Stimulated activated CD4-positive, alpha-beta T cell treated with anti-CD3 and anti-CD28 coated beads, Interleukin-1b, Interleukin-23, amount 100 ng/mL, for 48 hours (primary cell): ENCODE measurements around the gene RNASEH2C.
A peak's percentile ranks its signal among the peaks of the same experiment; 100 is the strongest.
"Not testable (repeated sequence)": the region's sequence is repeated elsewhere in the genome, so short reads cannot be mapped to it uniquely, and the experiment has no call there.

Experiments
- DNase-seq: peaks from one replicate; pipeline ENCODE4 v3.0.0-alpha.2; 2020

The RNASEH2C gene

DNA sequence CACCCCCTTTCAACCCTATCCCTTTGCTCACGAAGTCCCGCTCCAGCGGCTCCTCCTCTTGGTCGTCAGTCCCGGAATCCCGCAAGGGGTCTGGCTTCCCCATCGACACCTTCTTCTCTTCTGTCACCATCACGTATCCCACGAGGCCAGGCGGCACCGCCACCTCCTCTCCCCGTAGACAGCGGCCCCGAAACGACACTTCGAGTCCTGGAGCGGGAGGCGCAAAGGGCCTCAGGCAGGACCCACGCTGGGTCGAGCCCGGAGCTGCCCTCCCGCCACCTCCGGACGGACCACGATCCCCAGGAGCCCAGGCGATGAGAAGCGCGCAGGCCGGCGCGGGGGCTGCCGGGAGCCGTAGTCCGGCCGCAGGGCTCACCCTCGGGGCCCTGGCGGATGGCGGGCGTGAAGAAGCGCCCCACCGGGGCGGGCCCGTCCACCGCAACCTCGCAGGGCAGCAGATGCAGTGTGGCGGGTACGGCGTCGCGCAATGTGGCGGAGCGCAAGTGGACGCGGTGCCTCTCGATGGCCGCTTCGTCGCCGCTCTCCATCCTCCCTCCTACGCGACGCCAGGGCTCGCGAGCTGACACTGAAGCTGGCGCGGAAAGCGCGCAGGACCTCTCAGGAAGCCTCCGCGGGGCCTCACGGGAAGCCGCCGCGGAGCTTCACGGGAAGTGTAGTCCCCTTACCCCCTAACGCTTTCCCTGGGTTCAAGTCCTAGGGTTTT, at the start of gene RNASEH2C:
Gene RNASEH2C (minus strand): TSS at position 588 of the 724 bp plus-strand sequence. CDS start 40 bp downstream, at position 548.
- peak; percentile 81 for DNase-seq

DNA sequence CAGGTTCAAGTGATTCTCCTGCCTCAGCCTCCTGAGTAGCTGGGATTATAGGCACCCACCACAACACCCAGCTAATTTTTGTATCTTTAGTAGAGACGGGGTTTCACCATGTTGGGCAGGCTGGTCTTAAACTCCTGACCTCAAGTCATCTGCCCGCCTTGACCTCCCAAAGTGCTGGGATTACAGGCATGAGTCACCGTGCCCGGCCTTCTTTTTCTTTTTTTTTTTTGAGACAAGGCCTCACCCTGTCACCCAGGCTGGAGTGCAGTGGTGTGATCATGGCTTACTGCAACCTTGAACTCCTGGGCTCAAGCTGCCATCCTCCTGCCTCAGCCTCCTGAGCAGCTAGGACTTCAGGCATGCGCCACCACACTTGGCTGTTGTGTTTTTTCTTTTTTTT, 47.2 kb upstream of the RNASEH2C start:
- not testable (repeated sequence) for DNase-seq

DNA sequence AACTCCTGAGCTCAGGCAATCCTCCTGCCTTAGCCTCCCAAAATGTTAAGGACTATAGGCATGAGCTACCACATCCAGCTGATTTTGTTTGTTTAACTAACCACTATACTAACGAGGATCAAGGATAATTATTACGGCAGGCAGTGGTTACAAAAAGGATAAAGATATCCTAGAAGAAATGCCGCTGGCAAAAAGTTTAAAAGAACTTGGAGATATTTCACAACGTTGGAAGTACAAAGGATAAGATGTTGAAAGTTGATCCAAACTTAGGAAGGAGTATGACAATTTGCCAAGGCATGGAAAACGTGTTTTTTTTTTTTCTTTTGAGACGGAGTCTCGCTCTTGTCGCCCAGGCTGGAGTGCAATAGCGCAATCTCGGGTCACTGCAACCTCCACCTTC, 46.8 kb upstream of the RNASEH2C start:
- no peak for DNase-seq

DNA sequence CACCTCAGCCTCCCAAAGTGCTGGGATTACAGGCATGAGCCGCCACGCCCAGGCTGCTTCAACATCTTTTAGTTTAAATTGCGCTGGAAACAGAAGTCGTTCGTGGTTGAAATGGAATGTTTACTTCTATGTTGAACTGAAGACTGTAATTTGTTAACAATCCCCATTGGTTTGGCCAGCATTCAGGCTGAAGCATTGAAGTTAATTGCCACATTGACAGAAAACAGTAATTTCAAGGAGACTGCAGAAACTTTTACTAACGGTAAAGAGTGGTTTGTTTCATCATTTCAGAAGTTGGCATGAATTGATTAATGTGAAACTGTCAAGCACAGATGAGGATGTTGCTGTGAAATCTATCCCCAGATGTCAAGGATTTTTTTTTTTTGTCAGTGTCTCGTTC, 45.9 kb upstream of the RNASEH2C start:
- DNase-seq: no peak

DNA sequence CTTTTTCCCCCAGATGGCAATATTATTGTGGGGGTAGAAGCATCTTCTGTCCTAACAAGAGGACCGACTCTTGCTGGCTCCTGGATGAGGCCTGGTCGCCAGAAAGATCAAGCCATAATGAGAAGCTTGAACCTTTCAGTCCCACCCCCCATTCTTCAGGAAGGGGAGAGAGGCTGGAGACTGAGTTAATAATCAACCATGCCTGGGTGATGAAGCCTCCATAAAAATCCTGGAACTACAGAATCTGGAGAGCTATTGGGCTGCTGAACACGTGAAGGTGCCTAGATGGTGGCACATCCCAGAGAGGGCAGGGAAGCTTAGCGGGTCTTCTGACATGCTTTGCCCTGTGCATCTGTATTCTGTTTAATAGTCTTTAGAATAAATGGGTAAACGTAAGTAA, 43.8 kb upstream of the RNASEH2C start:
- DNase-seq: no peak

- not testable (repeated sequence) for DNase-seq
These were observed 42.2 kb upstream of the RNASEH2C start for GRCh38 chr11:65762816-65763215.

DNA sequence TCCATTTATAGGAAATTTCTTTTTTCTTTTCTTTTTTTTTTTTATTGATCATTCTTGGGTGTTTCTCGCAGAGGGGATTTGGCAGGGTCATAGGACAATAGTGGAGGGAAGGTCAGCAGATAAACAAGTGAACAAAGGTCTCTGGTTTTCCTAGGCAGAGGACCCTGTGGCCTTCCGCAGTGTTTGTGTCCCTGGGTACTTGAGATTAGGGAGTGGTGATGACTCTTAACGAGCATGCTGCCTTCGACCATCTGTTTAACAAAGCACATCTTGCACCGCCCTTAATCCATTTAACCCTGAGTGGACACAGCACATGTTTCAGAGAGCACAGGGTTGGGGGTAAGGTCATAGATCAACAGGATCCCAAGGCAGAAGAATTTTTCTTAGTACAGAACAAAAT, 41.6 kb upstream of the RNASEH2C start:
- not testable (repeated sequence) for DNase-seq

GRCh38 chr11:65745049-65745448, 24.5 kb upstream of the RNASEH2C start:
- no peak for DNase-seq

- no peak for DNase-seq
These were observed 24.1 kb upstream of the RNASEH2C start for GRCh38 chr11:65744699-65745042.

DNA sequence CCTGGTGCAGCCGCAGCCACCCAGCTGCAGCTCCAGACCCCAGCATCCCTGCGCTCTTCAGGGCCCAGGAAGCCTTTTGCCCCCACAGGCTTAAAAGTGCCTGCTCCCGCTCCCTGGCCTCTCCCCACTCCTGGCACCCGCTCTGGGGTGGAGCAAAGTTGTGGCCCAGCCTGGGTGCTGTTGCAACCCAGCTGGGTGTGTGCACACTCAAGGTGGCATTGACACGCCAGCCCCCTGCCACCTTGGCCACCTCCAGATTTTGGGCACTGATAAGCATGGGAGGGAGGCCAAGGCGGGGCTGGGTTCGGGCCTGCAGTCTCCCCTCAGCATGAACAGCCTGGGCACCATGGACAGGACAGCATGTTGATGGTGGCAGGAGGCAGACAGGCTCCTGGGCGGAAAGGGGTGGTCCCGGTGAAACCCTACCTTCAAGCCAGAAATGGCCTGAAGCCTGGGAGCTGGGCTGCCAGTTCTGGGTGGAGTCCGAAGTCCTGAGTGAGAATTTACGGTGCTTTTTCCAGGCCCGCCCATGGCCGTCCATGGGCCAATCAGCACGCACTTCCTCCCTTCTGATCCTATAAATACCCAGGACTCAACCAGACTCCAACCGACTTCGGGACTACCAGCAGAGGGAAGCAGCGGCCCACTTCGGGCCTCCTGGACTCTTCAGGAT, 23.6 kb upstream of the RNASEH2C start:
- DNase-seq: peak; percentile 21

DNA sequence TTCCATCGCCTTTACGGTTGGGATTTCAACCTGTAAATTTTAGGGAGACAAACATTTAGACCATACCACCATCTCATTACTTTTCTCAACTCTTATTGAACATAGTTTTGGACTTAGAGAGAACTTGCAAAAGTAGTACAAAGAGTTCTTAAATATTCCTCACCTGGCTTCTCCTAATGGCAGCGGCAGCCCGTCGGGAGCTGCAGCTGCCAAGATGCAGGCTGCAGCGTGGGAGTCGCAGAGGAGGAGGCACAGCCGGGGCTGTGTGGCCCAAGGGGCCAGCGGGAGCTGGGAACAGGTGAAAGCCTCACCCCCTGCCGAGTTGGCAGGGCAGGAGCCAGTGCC, 23.1 kb upstream of the RNASEH2C start:
- no peak for DNase-seq

- no peak for DNase-seq
These were observed 21.8 kb upstream of the RNASEH2C start for GRCh38 chr11:65742353-65742752.

GRCh38 chr11:65741185-65741584, 20.6 kb upstream of the RNASEH2C start:
- DNase-seq: no peak

DNA sequence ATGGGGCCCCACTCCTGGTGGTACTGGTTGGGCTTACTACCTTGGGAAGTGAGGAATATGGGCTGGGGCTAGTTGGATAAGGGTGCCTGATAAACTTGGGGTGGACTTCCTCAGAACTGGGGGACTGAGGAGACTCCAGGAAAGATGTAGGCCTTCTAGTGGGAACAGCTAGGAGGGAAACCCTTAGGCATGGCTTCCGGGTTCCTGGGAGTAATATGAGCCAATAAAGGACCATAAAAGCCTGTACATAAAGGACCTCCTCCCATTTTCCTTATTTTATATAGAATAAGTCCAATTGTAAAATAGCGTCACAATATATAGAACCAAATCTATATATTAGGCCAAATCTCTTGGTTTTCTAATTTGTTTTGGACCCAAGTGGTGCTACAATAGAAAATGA, 18.4 kb upstream of the RNASEH2C start:
- DNase-seq: no peak

DNA sequence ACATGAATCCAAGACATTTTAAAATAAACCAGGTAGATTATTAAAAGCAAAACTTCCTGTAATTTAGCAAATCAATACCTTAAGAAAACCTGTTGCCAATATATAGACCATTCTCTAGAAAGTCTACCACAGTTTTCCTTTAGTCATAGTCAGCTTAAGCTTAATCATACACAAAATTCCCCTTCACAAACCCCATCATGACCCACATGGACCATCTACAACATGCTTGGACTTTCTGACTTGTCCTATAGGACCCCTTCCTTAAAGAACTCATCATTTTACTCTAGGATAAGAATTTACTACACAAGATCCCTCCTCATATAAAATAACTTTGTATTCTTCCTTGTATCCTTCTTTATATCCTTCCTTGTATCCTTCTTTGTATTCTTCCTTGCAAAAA, 16.2 kb upstream of the RNASEH2C start:
- no peak for DNase-seq

GRCh38 chr11:65735111-65735510, 14.5 kb upstream of the RNASEH2C start:
- not testable (repeated sequence) for DNase-seq

- DNase-seq: no peak
These were observed 9.9 kb upstream of the RNASEH2C start for GRCh38 chr11:65730461-65730860.

DNA sequence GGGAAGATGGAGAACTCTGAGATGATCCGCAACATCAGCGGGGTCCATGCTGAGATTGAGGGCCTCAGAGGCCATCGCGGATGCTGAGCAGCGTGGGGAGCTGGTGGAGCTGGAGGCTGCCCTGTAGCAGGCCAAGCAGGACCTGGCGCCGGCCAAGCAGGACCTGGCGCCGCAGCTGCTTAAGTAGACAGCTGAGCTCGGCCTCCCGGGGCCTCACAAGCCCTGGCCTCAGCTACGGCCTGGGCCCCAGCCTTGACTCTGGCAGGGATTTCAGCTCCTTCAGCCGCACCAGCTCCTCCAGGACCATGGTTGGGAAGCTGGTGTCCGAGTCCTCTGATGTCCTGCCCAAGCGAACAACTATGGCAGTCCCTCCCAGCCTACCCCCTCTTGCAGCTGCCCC, 7.3 kb upstream of the RNASEH2C start:
- no peak for DNase-seq

DNA sequence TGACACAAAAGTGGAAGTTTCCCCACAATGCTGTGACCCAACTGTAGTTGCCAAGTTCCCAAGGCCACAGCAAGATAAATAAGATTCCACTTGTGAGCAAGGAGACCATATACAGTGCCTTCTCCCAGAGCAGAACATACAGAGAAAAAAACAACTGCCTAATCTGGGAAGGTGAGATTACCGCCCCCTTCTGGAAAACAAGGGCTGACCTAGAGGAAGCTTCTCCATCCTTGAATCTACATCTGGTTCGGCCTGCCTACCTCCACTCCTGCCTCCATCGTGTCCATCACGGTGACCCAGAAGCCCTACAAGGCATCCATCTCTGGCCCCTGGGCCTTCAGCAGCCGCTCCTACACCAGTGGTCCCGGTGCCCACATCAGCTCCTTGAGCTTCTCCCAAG, 6.1 kb upstream of the RNASEH2C start:
- DNase-seq: no peak

- no peak for DNase-seq
These were observed 1.7 kb upstream of the RNASEH2C start for GRCh38 chr11:65722261-65722660.

DNA sequence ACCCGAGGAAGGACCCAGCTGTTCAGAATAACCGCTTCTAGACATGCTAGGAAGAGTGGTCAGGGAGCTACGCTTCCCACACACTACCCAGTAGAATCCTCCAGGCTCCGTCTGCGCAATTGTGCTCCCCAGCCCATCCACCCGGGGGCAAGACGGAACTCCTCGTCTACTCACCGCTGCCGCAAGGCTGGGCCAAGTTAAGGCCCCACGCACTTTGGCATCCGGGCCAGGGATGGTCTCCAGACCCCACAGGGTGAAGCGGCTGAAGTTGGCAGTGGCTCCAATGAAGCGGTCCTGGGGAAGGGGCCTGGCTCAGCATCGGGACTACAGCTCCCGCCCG, 757 bp downstream of the RNASEH2C start:
- peak; percentile 41 for DNase-seq

DNA sequence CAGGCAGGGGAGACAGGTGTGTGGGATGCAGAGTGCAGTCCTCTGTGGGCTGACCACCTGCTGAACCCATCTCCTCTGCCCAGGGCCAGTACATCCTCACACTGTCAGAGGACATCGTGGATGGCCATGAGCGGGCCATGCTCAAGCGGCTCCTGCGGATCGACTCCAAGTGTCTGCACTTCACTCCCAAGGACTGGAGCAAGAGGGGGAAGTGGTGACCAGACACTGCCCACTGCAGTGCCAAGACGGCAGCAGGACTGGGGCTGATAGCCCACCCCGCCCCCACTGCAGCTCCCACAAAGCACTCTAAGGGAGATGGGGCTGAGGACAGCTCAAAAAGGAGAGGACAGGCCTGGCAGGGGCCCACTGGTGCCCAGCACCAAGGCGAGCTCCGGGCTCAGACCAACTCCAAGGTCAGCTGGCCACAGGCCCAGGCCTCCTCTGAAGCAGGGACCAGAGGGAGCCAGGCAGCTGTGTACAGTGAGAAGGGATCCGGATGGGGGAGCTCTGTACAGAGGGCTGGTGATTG, 1.6 kb downstream of the RNASEH2C start:
- no peak for DNase-seq

DNA sequence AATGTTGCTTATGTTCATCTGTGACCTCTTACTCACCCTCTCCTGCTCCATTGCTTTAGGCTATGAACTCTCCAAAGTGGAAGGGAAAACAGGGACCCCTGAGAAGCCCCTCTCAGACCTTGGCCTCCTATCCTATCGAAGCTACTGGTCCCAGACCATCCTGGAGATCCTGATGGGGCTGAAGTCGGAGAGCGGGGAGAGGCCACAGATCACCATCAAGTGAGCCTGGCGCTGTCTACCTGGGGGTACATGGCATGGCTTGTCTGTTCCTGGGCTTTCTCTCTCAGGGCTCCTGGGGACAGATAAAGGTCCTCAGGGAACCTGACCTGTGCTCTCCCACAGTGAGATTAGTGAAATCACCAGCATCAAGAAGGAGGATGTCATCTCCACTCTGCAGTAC, 2.1 kb downstream of the RNASEH2C start:
- no peak for DNase-seq

DNA sequence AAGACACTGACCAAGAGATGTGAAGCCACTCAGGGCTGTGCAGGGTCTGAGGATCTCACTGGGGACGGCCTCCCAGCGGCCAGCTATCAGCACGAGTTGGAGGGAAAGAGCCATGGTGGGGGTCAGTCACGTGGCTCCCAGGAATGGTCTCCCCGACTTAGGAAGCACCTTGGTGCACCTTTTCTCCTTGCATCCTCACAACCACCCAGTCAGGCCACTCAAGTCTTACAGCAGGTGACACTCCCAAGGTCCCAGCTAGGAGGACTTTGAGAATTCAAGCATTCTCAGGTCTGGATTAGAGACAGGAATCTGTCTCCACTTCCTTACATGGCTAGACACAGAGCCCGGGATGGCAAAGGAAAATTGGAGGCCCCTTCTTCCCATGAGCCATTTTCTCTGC, 2.7 kb downstream of the RNASEH2C start:
- no peak for DNase-seq
